ENCODE measurements around the gene AKAP5. TPM values are rescaled to one million over a fixed set of nuclear protein-coding genes. Genes with fewer than 3 reads are reported as not detected.

AKAP5 gene
- total and polyA plus RNA-seq, 2 of the 8 experiments (the other 6 are each of a cell fraction or from before 2014, with no cell fraction given): 0.50 to 3.8 TPM

DNA sequence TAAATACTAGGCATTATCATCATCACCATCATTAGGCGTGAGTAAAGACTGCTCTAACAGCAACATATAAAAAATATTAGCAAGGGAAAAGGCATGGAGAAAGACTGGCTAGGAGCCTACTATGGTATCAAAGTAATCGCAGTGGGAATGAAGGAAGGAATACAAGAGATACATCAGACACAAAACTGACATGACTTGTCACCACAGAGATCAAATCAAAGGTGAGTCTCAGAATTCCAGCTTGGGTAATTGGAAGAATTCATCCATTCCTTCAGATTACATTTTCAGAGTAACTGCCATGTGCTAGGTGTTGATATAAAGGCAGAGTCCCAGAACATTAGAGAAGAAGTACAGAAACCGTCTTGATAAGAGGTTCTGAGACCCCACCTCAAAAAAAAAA lies 28.2 kb downstream of the AKAP5 start:
- no peak overlapping the region for H2AFZ ChIP-seq (ENCODE audit: low read length)
- no peak overlapping the region for H2BK12ac ChIP-seq (ENCODE audit: low read depth, low read length)
- no peak overlapping the region for H3K4me2 ChIP-seq (ENCODE audit: insufficient read depth in 1 of 2, low read depth in 2 of 2, low read length in 2 of 2)
- H3K23ac ChIP-seq (ENCODE audit: insufficient read length): no peak overlapping the region
- 0 out of 4 replicates have a peak, but pooled peaks cover 0 to 3% of the 10 kb centered on the region in 2 experiments for H3K79me2 ChIP-seq (ENCODE audit: control insufficient read depth in 1 of 2, insufficient read depth in 2 of 2, low read length in 2 of 2)
- ChIA-PET CTCF (ENCODE audit: partially characterized antibody) (interaction anchor here (0.6 to 0.7 kb wide), 2 partner anchors 28 to 499 kb away, joined by 3 read pairs; partner anchors contain the start of gene AKAP5), POLR2A (ENCODE audit: partially characterized antibody) (interaction anchor here (1.0 to 1.2 kb wide), 3 partner anchors 9 to 47 kb away, joined by 3 to 4 read pairs (median 3); partner anchors contain the start of genes HSPA2 and ZBTB1)
- H3K14ac ChIP-seq (ENCODE audit: insufficient read length): no peak overlapping the region
- no peak overlapping the region for H3K9ac ChIP-seq (replicated peaks in 1 of 4; ENCODE audit: extremely low read depth in 1 of 4, low read depth in 3 of 4, low read length in 3 of 4)
- FAIRE-seq (no peak), DNase-seq (ENCODE audit: low read depth in 1 of 2, low spot score in 2 of 2) (no peak)
- no peaks in the 10 kb centered on the region for H3K4me1 ChIP-seq (replicated peaks in 1 of 4; ENCODE audit: control insufficient read depth in 3 of 4, insufficient read depth in 4 of 4, low read length in 3 of 4)
- no peak overlapping the region for H3K4me3 ChIP-seq (ENCODE audit: extremely low read depth in 1 of 4, insufficient read depth in 2 of 4, low read depth in 3 of 4, low read length in 4 of 4)
- H4K5ac ChIP-seq (ENCODE audit: insufficient read length, low read depth, low read length): no peak overlapping the region
- H3K23me2 ChIP-seq (ENCODE audit: low read depth, low read length): no peaks in the 10 kb centered on the region
- no peak overlapping the region for H2BK5ac ChIP-seq (ENCODE audit: low read depth, low read length)
- H2AK5ac ChIP-seq (ENCODE audit: low read depth, low read length): no peak overlapping the region
- H3K56ac ChIP-seq (replicated peaks; ENCODE audit: insufficient read length, low read depth, low read length): no peak overlapping the region
- no peak overlapping the region for H3K4ac ChIP-seq (replicated peaks; ENCODE audit: insufficient read length, low read depth, low read length)
- no peak overlapping the region for H2BK120ac ChIP-seq (replicated peaks; ENCODE audit: low read depth, low read length)
- H4K8ac ChIP-seq (ENCODE audit: extremely low read depth, insufficient read depth, low read length): no peak overlapping the region
- H3K18ac ChIP-seq (ENCODE audit: extremely low read depth, low read length): no peak overlapping the region
- WGBS, 2 experiments (ENCODE audit: extremely low coverage in 1 of 2, insufficient coverage in 1 of 2, insufficient read length in 1 of 2, insufficient replicate concordance in 2 of 2, low coverage in 1 of 2, low lambda C conversion rate in 2 of 2, missing lambda C conversion rate in 1 of 2): 93% methylated on average over 3 of the region's 3 CpGs; no CpG with 5 or more reads in 1 of the 2 experiments
- 0 out of 2 replicates have a peak, but pooled peaks cover 4% of the 10 kb centered on the region for H3K79me1 ChIP-seq (ENCODE audit: low read depth, low read length)
- H4K20me1 ChIP-seq (replicated peaks in 1 of 2; ENCODE audit: control insufficient read depth in 1 of 2, insufficient read depth in 2 of 2, low read length in 2 of 2): no peaks in the 10 kb centered on the region
- no peak overlapping the region for H3K27ac ChIP-seq (ENCODE audit: low read depth, low read length)
- H2BK15ac ChIP-seq (ENCODE audit: low read length): no peak overlapping the region
- H2BK20ac ChIP-seq (ENCODE audit: low read length): no peak overlapping the region
- H4K91ac ChIP-seq (replicated peaks; ENCODE audit: insufficient read length, low read length): no peak overlapping the region
- no peaks in the 10 kb centered on the region for H3K27me3 ChIP-seq (replicated peaks in 1 of 4; ENCODE audit: control insufficient read depth in 3 of 4, extremely low read depth in 1 of 4, insufficient read depth in 3 of 4, low read length in 3 of 4)
- no peaks in the 10 kb centered on the region for H3K9me3 ChIP-seq (ENCODE audit: insufficient read depth in 2 of 2, low read depth in 1 of 2, low read length in 1 of 2)
- H3K36me3 ChIP-seq (ENCODE audit: control insufficient read depth in 2 of 4, insufficient read depth in 4 of 4, low read length in 3 of 4): peaks cover 0 to 10% (median 4%) of the 10 kb centered on the region in 4 experiments; a peak in 4 of 8 replicates
- no peak for TF ChIP-seq ASH2L (IDR thresholded peaks at IDR 0.05; ENCODE audit: low read length)
- no peak for TF ChIP-seq HDAC6 (IDR thresholded peaks at IDR 0.05; ENCODE audit: low read depth, low read length)
- no peak for TF ChIP-seq RNF2 (IDR thresholded peaks at IDR 0.05; ENCODE audit: borderline replicate concordance, low read depth, low read length, missing control alignments, poor library complexity, severe bottlenecking)
- TF ChIP-seq PHF8 (conservative IDR thresholded peaks at IDR 0.05; ENCODE audit: low read depth, low read length): no peak
- TF ChIP-seq GTF2F1 (IDR thresholded peaks at IDR 0.05; ENCODE audit: borderline replicate concordance, low read depth, low read length): no peak
- no peak for TF ChIP-seq MAFK (IDR thresholded peaks at IDR 0.05; ENCODE audit: low read depth, low read length)
- no peak for TF ChIP-seq ATF2 (IDR thresholded peaks at IDR 0.05; ENCODE audit: low read length)
- no peak for TF ChIP-seq RAD21 (IDR thresholded peaks at IDR 0.05 in 1 of 2, conservative IDR thresholded peaks at IDR 0.05 in 1 of 2; ENCODE audit: low read depth in 2 of 2, low read length in 2 of 2)
- TF ChIP-seq BACH1 (IDR thresholded peaks at IDR 0.05; ENCODE audit: low read length): no peak
- no peak for TF ChIP-seq SP1 (IDR thresholded peaks at IDR 0.05; ENCODE audit: low read depth, low read length)
- TF ChIP-seq CREB1 (IDR thresholded peaks at IDR 0.05): no peak
- no peak for TF ChIP-seq CBX5 (IDR thresholded peaks at IDR 0.05; ENCODE audit: low read depth, low read length)
